Endothelial cell (in vitro differentiated cells): ENCODE measurements around the gene PTPRN2. TPM values are rescaled to one million over a fixed set of nuclear protein-coding genes. Genes with fewer than 3 reads are reported as not detected.

Experiments
- DNase-seq: peaks from one replicate; pipeline ENCODE4 v3.0.0; 2021; ENCODE audit warnings: low spot score
- H3K27ac Mint-ChIP-seq: one replicate; pipeline ENCODE4 v1.8.0; 2021; ENCODE audit warnings: mixed read lengths, inconsistent platforms; ENCODE audit not compliant: unreplicated experiment
- H3K27me3 Mint-ChIP-seq: one replicate; pipeline ENCODE4 v1.8.0; 2021; ENCODE audit warnings: mild to moderate bottlenecking, moderate library complexity, mixed read lengths, inconsistent platforms; ENCODE audit not compliant: unreplicated experiment
- H3K36me3 Mint-ChIP-seq: one replicate; pipeline ENCODE4 v1.8.0; 2021; ENCODE audit warnings: mild to moderate bottlenecking, low read depth, mixed read lengths, inconsistent platforms; ENCODE audit not compliant: unreplicated experiment
- H3K4me1 Mint-ChIP-seq: one replicate; pipeline ENCODE4 v1.8.0; 2021; ENCODE audit warnings: mild to moderate bottlenecking, mixed read lengths, inconsistent platforms; ENCODE audit not compliant: unreplicated experiment
- H3K4me3 Mint-ChIP-seq: one replicate; pipeline ENCODE4 v1.8.0; 2021; ENCODE audit warnings: mild to moderate bottlenecking, mixed read lengths, inconsistent platforms; ENCODE audit not compliant: unreplicated experiment
- H3K9me3 Mint-ChIP-seq: one replicate; pipeline ENCODE4 v1.8.0; 2021; ENCODE audit warnings: mixed read lengths, inconsistent platforms; ENCODE audit not compliant: unreplicated experiment
- CTCF ChIP-seq: fragments of 200-600 bp; sonication (generic); IDR thresholded peaks from one replicate; pipeline ENCODE4 v1.5.0; 2021; ENCODE audit warnings: antibody characterized with exemption; ENCODE audit not compliant: unreplicated experiment
- total RNA-seq: library from RNA; stranded (reverse); fragmentation: NEBNext Ultra II Directional; extraction: Animal tissue kit (Norgen Biotek cat#: 25700); gene quantifications from one replicate; pipeline ENCODE4 v1.2.1, GENCODE V29; 2021; ENCODE audit not compliant: unreplicated experiment

PTPRN2 gene
- total RNA-seq, 1 donor from 2014 or later, result 0.18 TPM

- Mint-ChIP-seq H3K4me3 (no peak overlapping the region), H3K9me3 (peaks cover 55% of the 10 kb centered on the region), H3K36me3 (peaks cover 19% of the 10 kb centered on the region), H3K4me1 (no peaks in the 10 kb centered on the region), H3K27ac (no peak overlapping the region), H3K27me3 (peaks cover 15% of the 10 kb centered on the region)
- no peak for TF ChIP-seq CTCF
- DNase-seq, result no peak
Measured at GRCh38 chr7:157974678-157975230, 612.9 kb downstream of the PTPRN2 start.

- no peak for DNase-seq
- peaks cover 19% of the 10 kb centered on the region for H3K36me3 Mint-ChIP-seq
- H3K4me1 Mint-ChIP-seq, result no peaks in the 10 kb centered on the region
- peaks cover 15% of the 10 kb centered on the region for H3K27me3 Mint-ChIP-seq
- no peak for TF ChIP-seq CTCF
- no peak overlapping the region for H3K27ac Mint-ChIP-seq
- peaks cover 57% of the 10 kb centered on the region for H3K9me3 Mint-ChIP-seq
- H3K4me3 Mint-ChIP-seq, result no peak overlapping the region
Measured at GRCh38 chr7:157973971-157974677, 613.5 kb downstream of the PTPRN2 start.

GRCh38 chr7:157972914-157973313 lies 614.7 kb downstream of the PTPRN2 start:
- DNase-seq, result no peak
- Mint-ChIP-seq H3K27ac (no peak overlapping the region), H3K36me3 (peaks cover 23% of the 10 kb centered on the region), H3K27me3 (peaks cover 13% of the 10 kb centered on the region), H3K9me3 (peaks cover 62% of the 10 kb centered on the region), H3K4me1 (no peaks in the 10 kb centered on the region), H3K4me3 (no peak overlapping the region)
- no peak for TF ChIP-seq CTCF

- TF ChIP-seq CTCF, result no peak
- H3K4me3 Mint-ChIP-seq, result no peak overlapping the region
- H3K9me3 Mint-ChIP-seq, result peaks cover 52% of the 10 kb centered on the region
- DNase-seq, result no peak
- no peak overlapping the region for H3K27ac Mint-ChIP-seq
- H3K4me1 Mint-ChIP-seq, result no peaks in the 10 kb centered on the region
- H3K36me3 Mint-ChIP-seq, result peaks cover 16% of the 10 kb centered on the region
- peaks cover 8% of the 10 kb centered on the region for H3K27me3 Mint-ChIP-seq
Measured at GRCh38 chr7:157971501-157971900, 616.1 kb downstream of the PTPRN2 start.

GRCh38 chr7:157970744-157971143 lies 616.9 kb downstream of the PTPRN2 start:
- TF ChIP-seq CTCF, result no peak
- no peak overlapping the region for H3K27ac Mint-ChIP-seq
- H3K4me3 Mint-ChIP-seq, result no peak overlapping the region
- H3K4me1 Mint-ChIP-seq, result no peaks in the 10 kb centered on the region
- peaks cover 15% of the 10 kb centered on the region for H3K36me3 Mint-ChIP-seq
- peaks cover 4% of the 10 kb centered on the region for H3K27me3 Mint-ChIP-seq
- DNase-seq, result no peak
- H3K9me3 Mint-ChIP-seq, result peaks cover 47% of the 10 kb centered on the region
